Cardiac muscle cell (in vitro differentiated cells and primary cell): ENCODE data around the gene CUEDC2. TPM values are rescaled to one million over a fixed set of nuclear protein-coding genes. Genes with fewer than 3 reads are reported as not detected.

Experiments
- DNase-seq, 2 donors: peaks; one replicate each; pipeline versions ENCODE4 v3.0.0 to v3.0.0-alpha.2; 2010 to 2017; ENCODE audit warnings: low read depth in 1 of 2, low spot score in 1 of 2
- H3K27ac ChIP-seq: fragments of 200-600 bp; sonication (generic); 2 replicates; pipeline ENCODE4 v1.5.1; 2016
- H3K27me3 ChIP-seq: fragments of 200-600 bp; sonication (generic); 2 replicates; pipeline ENCODE4 v1.6.0; 2016; ENCODE audit warnings: control low read depth
- H3K36me3 ChIP-seq: fragments of 200-600 bp; sonication (generic); 2 replicates; pipeline ENCODE4 v1.5.1; 2016; ENCODE audit warnings: control low read depth
- H3K4me1 ChIP-seq: fragments of 200-600 bp; sonication (generic); 2 replicates; pipeline ENCODE4 v1.8.1; 2017; ENCODE audit warnings: low read depth, mild to moderate bottlenecking, mixed run types
- H3K4me3 ChIP-seq: fragments of 200-600 bp; sonication (generic); 2 replicates; pipeline ENCODE4 v1.5.1; 2016; ENCODE audit warnings: mild to moderate bottlenecking
- H3K9me3 ChIP-seq: fragments of 200-600 bp; sonication (generic); 2 replicates; pipeline ENCODE4 v1.5.1; 2017; ENCODE audit warnings: low read depth, mild to moderate bottlenecking, control low read depth
- polyA plus RNA-seq: library from polyadenylated mRNA; unstranded; fragments of >200 nt; fragmentation: Nextera tagmentation; extraction: Ambion mirVana; gene quantifications from 2 replicates; pipeline ENCODE4 v1.2.1, GENCODE V29; 2016
- total RNA-seq: library from RNA; depleted of rRNA; stranded (reverse); fragments of >200 nt; gene quantifications from 2 replicates; pipeline ENCODE4 v1.2.3, GENCODE V29; 2016
- TF ChIP-seq, protein P1 (sequence below): IDR thresholded peaks from 2 replicates; pipeline ENCODE4 v1.5.1; 2012; ENCODE audit warnings: low read depth, mild to moderate bottlenecking, low read length

CUEDC2 gene
- total and polyA plus RNA-seq, 2 experiments from 2014 or later, result 134 to 190 TPM

DNA sequence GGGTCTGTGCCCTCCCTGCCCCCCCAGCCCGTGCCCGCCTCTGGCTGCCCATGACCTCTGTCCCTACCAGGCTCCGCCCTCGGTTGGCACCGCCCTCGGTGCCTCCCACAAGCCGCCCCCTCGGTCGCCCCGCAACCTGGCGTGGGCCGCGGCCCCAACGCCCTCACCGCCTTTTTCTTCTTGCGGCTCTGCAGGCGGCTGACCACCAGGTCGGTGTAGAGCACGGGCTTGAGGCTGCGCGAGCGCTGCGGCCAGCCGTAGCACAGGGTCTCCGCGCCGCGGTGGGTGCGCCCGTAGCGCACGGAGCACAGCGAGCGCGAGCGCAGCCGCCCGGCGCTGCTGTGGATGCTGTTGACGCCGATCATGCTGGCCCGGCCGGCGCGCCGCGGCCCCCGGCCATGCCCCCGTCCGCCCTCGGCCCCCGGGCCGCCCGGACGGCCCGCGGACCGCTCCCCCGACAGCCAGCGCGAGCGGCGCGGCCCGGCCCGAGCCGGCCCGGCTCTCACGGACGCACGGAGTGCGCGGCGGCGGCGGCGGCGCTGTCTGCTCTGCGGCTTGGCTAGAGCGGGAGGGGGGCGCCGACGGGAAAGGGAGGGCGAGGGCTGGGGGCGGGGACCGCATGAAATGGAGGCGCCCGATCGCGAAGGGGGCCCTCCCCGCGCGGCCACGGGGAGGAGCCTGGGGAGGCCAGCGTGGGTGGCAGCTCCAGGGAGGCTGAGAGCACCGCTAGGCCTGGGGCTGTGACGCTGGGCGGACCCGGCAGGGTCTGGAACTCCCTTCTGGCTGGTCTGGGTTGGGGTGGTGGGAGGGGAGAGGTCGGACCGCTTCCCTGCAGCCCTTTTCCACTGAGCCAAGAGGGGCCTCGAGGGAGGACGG is 23.4 kb downstream of the CUEDC2 start:
- Histone ChIP-seq H3K27ac (no peak overlapping the region), H3K36me3 (no peaks in the 10 kb centered on the region), H3K9me3 (no peaks in the 10 kb centered on the region), H3K4me3 (peak overlapping the region; percentile 49), H3K4me1 (no peaks in the 10 kb centered on the region), H3K27me3 (peaks cover 38% of the 10 kb centered on the region)
- peak; percentile 77 to 82 for DNase-seq
- TF ChIP-seq, protein P1, sequence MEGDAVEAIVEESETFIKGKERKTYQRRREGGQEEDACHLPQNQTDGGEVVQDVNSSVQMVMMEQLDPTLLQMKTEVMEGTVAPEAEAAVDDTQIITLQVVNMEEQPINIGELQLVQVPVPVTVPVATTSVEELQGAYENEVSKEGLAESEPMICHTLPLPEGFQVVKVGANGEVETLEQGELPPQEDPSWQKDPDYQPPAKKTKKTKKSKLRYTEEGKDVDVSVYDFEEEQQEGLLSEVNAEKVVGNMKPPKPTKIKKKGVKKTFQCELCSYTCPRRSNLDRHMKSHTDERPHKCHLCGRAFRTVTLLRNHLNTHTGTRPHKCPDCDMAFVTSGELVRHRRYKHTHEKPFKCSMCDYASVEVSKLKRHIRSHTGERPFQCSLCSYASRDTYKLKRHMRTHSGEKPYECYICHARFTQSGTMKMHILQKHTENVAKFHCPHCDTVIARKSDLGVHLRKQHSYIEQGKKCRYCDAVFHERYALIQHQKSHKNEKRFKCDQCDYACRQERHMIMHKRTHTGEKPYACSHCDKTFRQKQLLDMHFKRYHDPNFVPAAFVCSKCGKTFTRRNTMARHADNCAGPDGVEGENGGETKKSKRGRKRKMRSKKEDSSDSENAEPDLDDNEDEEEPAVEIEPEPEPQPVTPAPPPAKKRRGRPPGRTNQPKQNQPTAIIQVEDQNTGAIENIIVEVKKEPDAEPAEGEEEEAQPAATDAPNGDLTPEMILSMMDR, result no peak

DNA sequence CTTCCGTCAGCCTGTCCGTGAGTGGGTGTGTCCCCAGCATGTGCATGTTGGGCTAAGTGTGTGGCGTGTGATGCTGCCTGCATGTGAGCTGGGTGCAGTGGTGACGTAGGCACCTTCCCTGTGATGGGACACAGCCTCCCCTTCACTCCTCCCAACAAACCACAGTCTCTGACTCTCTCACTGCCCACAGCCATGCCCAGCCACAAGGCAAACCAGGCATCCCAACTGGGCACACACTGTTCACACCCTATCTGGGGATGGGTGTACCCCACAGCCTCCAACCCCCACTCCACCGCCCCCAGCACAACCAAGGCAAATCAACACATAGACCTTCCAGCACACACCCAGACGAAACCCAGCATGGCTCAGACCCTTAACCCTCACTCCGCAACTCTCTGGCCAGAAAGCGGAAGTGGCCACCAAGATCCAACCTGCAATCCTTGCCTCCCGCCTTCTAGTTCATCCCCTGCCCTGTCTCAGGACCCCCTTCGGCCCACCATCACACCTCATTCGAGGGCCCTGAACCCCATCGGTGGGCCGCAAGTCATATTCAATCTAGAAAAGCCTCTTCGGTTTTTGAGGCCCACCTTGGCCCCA is 24.1 kb downstream of the CUEDC2 start:
- no peaks in the 10 kb centered on the region for H3K4me1 ChIP-seq
- no peaks in the 10 kb centered on the region for H3K36me3 ChIP-seq
- H3K4me3 ChIP-seq, result peak overlapping the region; percentile 49
- no peak for DNase-seq
- H3K27me3 ChIP-seq, result peaks cover 38% of the 10 kb centered on the region
- H3K9me3 ChIP-seq, result no peaks in the 10 kb centered on the region
- no peak overlapping the region for H3K27ac ChIP-seq
- TF ChIP-seq, protein P1, result no peak

GRCh38 chr10:102407425-102408130 is 24.8 kb downstream of the CUEDC2 start:
- Histone ChIP-seq H3K4me1 (no peaks in the 10 kb centered on the region), H3K27ac (no peak overlapping the region), H3K9me3 (no peaks in the 10 kb centered on the region), H3K36me3 (no peaks in the 10 kb centered on the region), H3K27me3 (peaks cover 32% of the 10 kb centered on the region), H3K4me3 (no peak overlapping the region)
- TF ChIP-seq, protein P1, result no peak
- no peak for DNase-seq

DNA sequence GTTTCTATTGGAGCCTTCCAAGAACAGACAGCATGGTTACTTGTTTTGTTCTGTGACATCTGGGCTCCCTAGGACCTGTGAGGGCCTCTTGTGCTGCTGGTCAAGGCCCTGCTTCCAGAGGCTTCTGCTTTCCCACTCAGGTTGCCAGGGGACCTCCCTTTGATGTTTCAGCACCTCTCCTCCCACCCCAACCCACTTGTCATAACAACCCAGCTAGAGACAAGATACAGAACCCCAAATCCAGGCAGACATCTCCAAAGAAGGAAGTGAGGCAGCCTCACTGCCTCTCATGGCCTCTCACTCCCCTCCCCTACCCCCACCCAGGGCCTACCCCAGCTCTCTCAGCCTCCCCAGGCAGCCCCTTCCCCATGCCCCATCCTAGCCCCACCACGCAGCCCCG is 25.6 kb downstream of the CUEDC2 start:
- no peak overlapping the region for H3K27ac ChIP-seq
- H3K4me3 ChIP-seq, result no peak overlapping the region
- no peaks in the 10 kb centered on the region for H3K9me3 ChIP-seq
- H3K27me3 ChIP-seq, result peaks cover 32% of the 10 kb centered on the region
- TF ChIP-seq, protein P1, result no peak
- H3K36me3 ChIP-seq, result no peaks in the 10 kb centered on the region
- H3K4me1 ChIP-seq, result no peaks in the 10 kb centered on the region
- DNase-seq, result no peak

DNA sequence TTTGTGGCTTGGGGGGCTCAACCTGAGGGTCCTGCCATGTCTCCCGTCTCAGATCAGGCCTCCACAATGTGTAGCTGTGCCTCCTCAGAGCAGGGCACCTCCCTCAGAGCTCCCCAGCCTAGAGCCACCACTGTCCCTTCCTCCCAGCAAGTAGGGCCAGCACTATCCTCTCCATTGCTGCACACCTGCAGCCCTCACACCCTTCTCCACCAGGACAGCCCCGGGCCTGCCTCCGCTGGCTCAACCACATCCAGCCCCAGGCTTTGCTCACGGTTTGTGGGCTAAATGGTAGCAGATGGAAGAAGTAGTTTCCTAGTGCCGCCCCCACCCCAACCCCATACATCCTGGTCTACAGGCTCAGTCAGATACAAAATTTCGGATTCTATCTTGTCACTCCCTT is 26.7 kb downstream of the CUEDC2 start:
- Histone ChIP-seq H3K27ac (no peak overlapping the region), H3K4me3 (no peak overlapping the region), H3K9me3 (no peaks in the 10 kb centered on the region), H3K4me1 (no peaks in the 10 kb centered on the region), H3K36me3 (no peaks in the 10 kb centered on the region), H3K27me3 (peaks cover 25% of the 10 kb centered on the region)
- TF ChIP-seq, protein P1, result no peak
- no peak for DNase-seq
